H54 (cell line): ENCODE results near the gene UPB1.
A peak's percentile ranks its signal among the peaks of the same experiment; 100 is the strongest.
"Not testable (repeated sequence)": the region's sequence is repeated elsewhere in the genome, so short reads cannot be mapped to it uniquely, and the experiment has no call there.

ENCODE experiments used
- DNase-seq: peaks from one replicate; pipeline ENCODE4 v3.0.0; 2011; ENCODE audit warnings: low spot score, mixed read lengths; ENCODE audit not compliant: insufficient read length
- FAIRE-seq: peaks from 3 replicates; lab custom pipeline; 2011; peaks lifted over from hg19 to GRCh38; lab: Jason Lieb, UNC
- POLR2A ChIP-seq: IDR thresholded peaks from 2 replicates; pipeline ENCODE4 v1.6.1; 2011; ENCODE audit warnings: low read depth, mild to moderate bottlenecking, low read length

Gene UPB1

DNA sequence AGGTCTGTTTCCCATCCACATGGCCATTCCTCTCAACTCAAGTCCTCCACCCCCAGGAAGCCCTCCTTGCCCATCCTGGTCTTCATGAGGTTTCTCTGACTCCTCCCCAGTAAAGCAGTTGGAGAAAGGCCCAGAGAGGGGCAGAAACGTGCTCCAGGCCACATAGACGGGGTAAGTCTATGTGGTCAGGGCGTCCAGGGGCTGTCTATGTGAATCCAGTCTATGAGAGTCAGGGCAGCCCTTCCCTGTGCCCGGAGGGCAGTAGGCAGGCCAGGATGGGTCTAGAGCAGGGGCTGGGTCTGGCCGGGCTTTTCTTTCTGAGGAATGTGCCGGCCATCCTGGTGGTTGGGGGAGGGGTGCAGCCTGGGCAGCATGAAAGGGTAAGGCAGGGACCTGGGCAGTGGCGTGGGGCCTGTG lies 48.1 kb downstream of the UPB1 start:
- FAIRE-seq (no peak), DNase-seq (no peak)
- no peak for TF ChIP-seq POLR2A

DNA sequence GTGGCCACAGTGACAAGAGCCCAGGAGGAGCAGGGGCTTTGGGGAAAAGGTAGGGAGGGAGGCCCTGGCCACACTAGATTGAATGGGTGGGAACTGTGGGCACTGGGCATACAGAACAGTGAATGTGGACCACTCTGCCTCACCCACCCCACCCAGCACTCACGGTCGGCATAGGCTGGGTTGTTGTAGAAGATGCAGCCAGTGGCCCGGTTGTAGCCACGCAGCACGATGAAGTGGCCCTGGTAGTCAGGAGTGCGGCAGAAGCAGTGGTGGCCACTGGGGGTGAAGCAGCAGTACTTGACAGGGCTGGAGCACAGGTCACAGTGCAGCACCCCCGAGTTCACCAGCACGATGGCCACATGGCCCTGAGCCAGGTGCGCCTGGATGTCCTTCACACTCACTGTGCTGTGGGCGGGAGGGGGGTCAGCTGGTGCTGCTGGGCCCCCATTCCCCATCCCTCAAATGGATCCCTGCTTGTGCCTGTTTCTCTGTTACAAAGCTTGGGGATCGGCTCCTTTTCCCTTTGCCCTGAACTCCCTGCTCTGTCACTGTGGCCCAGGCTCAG lies 48.6 kb downstream of the UPB1 start:
- FAIRE-seq (no peak), DNase-seq (no peak)
- no peak for TF ChIP-seq POLR2A

DNA sequence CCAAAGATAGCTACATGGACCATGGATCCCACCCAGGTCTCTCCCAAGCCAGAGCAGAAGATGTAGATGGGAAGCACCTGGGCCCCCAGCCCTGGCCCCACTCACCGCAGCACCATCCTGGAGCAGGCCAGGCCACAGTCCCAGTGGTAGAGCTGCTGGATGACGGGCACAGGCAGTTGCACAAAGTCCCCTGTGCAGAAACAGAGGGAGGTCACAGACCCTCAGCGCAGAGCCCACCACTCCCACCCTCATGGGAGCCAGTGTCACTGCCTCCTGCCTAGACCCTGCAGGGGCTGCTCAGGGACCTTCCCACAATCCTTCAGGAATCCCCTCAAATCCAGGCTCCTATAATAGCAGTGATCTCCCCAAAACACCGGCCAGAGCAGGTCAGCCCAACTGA lies 53.7 kb downstream of the UPB1 start:
- no peak for DNase-seq
- no peak for TF ChIP-seq POLR2A
- FAIRE-seq = no peak

DNA sequence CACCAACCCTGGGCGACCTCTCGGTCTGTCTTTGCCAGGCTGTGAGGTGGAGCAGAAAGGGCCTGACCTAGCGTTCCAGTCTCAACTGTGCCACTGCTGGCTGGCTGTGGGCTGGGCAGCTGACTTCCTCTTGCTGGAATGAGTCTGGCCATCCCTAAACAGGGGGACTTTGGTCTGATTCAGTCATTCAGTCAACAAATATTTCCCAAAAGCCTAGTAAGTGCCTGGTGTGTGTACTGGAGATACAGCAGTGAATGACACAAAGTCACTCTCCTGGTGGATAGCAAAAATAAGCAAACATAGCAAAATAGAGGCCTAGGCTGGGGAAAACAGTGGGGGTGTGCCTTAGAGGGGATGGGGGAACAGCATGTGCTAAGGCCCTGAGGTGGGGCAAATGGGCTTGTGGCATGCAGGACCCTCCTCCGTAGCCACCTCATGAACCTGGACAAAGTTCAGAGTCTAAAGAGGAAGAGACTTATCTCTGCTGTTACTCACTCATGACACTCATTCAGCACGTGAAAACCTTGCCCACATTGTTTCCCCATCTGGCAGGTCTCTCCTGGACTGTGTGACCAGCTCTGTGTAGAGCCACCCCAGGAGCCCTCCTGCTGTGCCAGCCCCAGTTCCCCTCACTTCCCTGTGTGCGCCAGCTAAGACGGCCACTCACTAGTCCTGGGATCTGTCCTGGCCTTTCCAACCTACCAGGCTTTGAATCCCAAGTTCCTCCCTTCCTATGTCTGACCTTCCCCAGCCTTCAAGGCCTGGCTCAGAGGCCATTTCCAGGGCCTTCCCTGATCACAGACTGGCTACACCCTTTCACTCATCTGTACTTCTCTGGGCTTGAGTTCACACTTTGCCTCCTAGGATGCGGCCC lies 55.1 kb downstream of the UPB1 start:
- no peak for TF ChIP-seq POLR2A
- no peak for FAIRE-seq
- DNase-seq = no peak

DNA sequence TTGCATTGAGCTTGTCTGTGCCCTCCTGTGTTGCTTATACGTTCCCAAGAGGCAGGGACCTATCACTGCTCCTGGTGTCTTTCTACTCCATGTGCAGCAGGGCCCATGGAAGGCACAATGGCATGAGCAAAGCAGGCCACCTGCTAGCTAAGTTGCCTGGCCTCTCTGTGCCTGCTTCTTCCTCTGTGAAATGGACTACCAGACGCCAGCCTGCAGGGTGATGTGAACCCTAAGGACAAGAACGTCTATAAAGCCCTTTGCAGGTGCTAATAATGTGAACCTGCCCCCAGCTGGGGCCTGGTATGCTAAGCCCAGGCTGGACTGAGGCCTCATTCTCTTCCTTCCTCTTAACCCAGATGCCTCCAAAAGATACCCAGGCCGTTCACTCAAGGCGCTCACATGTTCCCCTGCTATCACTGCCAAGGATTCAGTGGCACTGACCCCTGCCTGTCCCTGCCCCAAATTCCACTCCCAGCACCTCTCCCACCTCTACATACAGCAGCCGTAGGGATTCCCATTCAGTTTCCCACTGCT lies 55.8 kb downstream of the UPB1 start:
- no peak for FAIRE-seq
- no peak for TF ChIP-seq POLR2A
- no peak for DNase-seq

DNA sequence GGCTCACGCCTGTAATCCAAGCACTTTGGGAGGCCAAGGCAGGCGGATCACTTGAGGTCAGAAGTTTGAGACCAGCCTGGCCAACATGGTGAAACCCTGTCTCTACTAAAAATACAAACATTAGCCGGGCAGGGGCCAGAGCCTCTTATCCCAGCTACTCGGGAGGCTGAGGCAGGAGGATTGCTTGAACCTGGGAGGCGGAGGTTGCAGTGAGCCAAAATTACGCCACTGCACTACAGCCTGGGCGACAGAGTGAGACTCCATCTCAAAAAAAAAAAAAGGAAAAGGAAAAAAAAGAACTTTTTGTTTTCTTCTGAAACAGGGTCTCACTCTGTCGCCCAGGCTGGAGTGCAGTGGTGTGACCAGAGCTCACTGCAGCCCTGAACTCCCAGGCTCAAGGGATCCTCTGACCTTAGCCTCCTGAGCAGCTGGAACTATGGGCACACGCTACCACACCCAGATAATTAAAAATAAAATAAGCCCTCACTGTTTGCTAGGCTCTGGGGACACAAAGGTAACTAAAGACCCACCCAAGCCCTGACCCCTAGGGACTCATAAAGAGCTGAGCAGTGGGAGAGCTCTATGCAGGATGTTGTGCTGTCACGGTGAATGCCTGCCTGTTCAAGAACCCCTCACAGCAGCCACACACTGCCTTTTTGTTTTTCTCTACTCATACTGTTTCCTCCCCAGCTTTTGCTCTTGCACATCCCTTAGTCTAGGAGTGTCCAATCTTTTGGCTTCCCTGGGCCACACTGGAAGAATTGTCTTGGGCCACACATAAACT lies 57.6 kb downstream of the UPB1 start:
- not testable (repeated sequence) for DNase-seq, FAIRE-seq

DNA sequence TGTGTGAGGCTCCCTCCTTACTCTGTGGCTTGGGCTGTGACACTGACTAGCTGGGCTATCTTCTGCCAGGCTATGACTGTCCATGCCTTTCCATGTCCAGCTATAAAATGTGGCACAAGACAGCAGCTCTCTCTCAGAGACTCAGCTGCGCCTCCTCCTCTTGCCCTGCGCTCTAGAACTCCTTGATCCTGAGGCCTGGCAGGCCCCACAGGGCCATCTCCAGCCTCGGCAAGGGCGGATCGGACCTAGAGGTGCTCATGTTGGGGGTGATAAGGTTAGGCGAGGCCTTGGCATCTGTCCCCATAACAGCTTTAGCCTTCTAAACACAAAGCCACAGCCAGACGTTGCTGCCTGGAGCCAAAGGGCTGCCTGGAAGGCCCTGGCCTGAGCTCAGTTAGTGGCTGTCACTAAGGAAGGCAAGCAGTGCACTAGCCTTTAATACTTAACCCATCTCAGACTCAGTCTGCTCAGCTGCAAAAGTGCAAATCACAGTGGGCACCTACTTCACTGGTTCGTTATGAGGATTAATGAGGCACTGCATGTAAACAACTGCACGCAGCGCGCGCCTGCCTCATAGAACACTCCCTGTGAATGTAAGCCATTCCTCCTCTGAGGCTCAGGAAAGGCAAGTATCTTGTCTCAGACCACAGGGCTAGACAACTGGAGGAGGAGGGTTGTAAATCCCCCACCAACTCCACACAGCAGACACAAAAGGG lies 58.6 kb downstream of the UPB1 start:
- DNase-seq (no peak), FAIRE-seq (no peak)
- no peak for TF ChIP-seq POLR2A

DNA sequence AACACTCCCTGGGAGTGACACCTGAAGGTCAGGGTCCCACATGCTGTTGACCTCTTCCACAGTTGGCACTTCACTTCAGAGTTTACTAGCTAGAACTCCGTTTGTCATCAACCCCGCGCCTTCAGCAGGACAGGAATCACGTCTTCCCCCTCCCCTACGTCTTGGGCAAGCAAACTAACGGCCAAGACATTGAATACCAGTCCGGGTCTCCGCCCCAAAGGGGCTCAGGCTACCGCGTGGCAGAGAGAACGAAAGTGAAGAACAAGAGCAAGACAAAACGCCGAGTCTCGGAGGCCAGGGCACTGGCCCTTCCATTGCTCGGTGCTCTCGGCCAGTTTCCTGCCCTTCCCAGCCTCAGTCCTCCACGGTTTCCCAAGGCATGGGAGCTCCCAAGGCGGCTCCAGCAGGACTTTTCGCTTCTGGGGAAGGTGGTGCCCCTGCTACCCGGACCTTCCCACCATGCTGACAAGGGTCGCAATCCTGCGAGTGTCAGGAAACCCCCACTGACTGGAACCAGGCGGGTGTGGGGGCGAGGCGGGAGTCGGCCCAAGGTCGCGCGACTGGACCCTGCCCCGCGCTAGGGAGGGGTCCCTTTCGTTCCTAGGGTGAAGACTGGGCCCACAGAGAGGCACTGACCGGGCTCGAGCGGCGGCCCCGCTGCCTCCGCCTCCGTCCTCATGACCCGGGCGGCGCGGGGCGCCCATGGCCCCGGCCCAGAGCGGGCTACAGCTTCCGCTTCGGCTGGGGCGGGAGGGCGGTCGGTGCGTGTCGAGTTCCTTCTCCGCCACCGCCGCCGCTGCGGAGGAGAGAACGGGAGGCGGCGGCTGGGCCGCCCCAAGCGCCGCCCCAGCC lies 59.4 kb downstream of the UPB1 start, which contains the start of gene GUCD1:
Gene GUCD1, minus strand, starts transcription at position 826 of the 852 bp plus-strand sequence. Its CDS starts 147 bp downstream, at position 679.
- no peak for FAIRE-seq
- TF ChIP-seq POLR2A = peak; percentile 60
- peak; percentile 27 for DNase-seq

DNA sequence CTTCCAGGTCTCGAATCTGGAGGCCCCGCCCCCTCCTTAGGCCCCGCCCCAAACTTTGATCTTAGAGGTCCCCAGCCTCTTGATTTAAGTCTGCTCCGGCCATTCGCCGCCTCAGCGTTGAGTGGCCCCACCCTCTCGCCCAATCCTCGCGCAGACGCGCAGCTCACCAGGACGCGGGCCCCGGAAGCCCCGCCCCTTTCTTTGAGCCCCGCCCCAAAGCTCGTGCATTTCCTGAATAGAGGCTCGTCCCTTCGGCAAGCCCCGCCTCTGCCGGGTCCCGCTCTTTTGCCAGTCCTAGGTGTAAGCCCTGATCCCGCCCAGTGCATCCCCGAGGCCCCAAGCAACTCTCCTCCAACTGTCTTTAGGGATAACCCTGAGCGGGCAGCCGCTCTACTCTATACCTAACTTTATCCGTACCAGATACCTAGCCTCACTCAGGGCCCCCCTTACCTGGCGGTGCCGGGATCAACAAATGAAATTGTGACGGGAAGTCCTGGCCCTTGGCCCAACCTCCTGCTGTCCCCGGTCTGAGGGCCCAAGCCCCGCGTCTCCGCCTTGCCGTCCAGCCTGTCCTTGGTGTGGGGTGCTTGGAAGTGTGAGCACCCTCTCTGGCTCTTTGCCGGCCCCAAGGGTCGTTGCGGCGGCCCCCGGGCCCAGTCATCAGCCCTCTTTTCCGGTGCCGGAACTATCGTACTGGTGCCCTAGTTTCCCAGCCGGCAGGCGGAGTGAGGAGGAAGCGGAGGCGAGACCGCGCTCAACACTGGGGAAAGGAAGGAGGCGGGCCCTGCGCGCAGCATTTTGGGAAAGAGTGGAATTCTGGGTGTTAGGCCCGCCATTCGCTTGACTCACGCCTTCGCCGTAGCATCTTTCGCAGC lies 60.3 kb downstream of the UPB1 start, which contains the start of gene SNRPD3:
Gene SNRPD3, plus strand, starts transcription at position 835 of the 875 bp plus-strand sequence. CDS start 1,676 bp downstream, outside the sequence.
- TF ChIP-seq POLR2A = peak; percentile 79
- DNase-seq (peak; percentile 84), FAIRE-seq (no peak)

DNA sequence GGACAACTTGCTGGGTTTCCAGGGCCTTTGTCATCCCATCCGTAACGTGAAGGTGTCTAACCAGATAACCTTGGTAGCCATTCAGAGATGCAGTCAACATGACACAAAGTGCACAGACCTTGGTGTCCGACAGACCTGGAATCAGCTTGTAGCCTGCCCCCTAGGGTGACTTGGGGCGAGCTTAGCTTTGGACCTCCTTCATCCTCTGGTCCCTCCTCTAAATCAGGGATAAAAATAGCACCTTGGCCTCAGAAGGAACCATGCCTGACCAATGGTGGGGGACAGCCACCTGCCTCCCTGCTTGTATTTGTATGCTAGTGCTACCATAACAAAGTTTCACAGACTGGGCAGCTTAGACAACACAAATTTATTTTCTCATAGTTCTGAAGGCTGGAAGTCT lies 64.3 kb downstream of the UPB1 start:
- DNase-seq = no peak
- no peak for FAIRE-seq
- no peak for TF ChIP-seq POLR2A

DNA sequence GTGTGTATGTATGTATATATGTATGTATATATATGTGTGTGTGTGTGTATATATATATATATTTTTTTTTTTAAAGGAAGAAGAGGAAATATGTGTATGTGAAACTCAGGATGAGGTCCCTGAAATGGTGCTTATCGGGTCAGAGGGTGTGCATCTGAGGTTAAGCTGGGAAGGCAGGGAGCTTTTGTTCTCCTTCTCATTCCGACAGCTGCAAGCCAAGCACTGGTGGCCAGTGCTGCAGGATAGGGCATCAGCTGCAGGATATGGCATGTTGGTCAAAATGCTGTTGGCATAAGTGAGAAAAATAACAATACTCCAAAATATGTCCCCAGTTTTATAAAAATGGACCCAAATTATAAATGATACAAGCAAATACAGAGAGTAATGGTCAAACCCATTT lies 68.1 kb downstream of the UPB1 start:
- DNase-seq (no peak), FAIRE-seq (no peak)
- TF ChIP-seq POLR2A = no peak
